Endothelial cell (in vitro differentiated cells): ENCODE data around the gene YEATS4. TPM values are rescaled to one million over a fixed set of nuclear protein-coding genes. Genes with fewer than 3 reads are reported as not detected.

ENCODE experiments used
- DNase-seq: peaks from one replicate; pipeline ENCODE4 v3.0.0; 2021; ENCODE audit warnings: low spot score
- H3K27ac Mint-ChIP-seq: one replicate; pipeline ENCODE4 v1.8.0; 2021; ENCODE audit warnings: mixed read lengths, inconsistent platforms; ENCODE audit not compliant: unreplicated experiment
- H3K27me3 Mint-ChIP-seq: one replicate; pipeline ENCODE4 v1.8.0; 2021; ENCODE audit warnings: mild to moderate bottlenecking, moderate library complexity, mixed read lengths, inconsistent platforms; ENCODE audit not compliant: unreplicated experiment
- H3K36me3 Mint-ChIP-seq: one replicate; pipeline ENCODE4 v1.8.0; 2021; ENCODE audit warnings: mild to moderate bottlenecking, low read depth, mixed read lengths, inconsistent platforms; ENCODE audit not compliant: unreplicated experiment
- H3K4me1 Mint-ChIP-seq: one replicate; pipeline ENCODE4 v1.8.0; 2021; ENCODE audit warnings: mild to moderate bottlenecking, mixed read lengths, inconsistent platforms; ENCODE audit not compliant: unreplicated experiment
- H3K4me3 Mint-ChIP-seq: one replicate; pipeline ENCODE4 v1.8.0; 2021; ENCODE audit warnings: mild to moderate bottlenecking, mixed read lengths, inconsistent platforms; ENCODE audit not compliant: unreplicated experiment
- H3K9me3 Mint-ChIP-seq: one replicate; pipeline ENCODE4 v1.8.0; 2021; ENCODE audit warnings: mixed read lengths, inconsistent platforms; ENCODE audit not compliant: unreplicated experiment
- CTCF ChIP-seq: fragments of 200-600 bp; sonication (generic); IDR thresholded peaks from one replicate; pipeline ENCODE4 v1.5.0; 2021; ENCODE audit warnings: antibody characterized with exemption; ENCODE audit not compliant: unreplicated experiment
- total RNA-seq: library from RNA; stranded (reverse); fragmentation: NEBNext Ultra II Directional; extraction: Animal tissue kit (Norgen Biotek cat#: 25700); gene quantifications from one replicate; pipeline ENCODE4 v1.2.1, GENCODE V29; 2021; ENCODE audit not compliant: unreplicated experiment

YEATS4 gene
- total RNA-seq, 1 donor from 2014 or later, result 16.8 TPM

DNA sequence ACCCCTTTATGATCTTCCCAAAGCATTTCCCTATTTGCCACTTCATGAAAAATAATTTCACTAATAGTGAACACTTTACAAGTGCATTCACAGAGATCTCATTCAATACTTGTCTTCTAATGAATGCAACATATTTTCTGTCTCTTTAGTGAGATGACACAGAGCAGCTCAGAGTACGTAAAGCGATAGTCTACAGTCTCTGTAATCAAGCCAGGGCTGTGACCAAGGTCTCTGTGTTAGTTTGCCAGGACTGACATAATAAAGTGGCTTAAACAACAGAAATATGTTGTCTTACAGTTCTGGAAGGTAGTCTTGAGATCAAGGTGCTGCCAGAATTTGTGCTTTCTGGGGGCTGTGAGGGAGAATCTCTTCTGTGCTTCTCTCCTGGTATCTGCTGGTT, 77.5 kb downstream of the YEATS4 start:
- Mint-ChIP-seq H3K36me3 (no peaks in the 10 kb centered on the region), H3K4me1 (no peaks in the 10 kb centered on the region), H3K9me3 (no peaks in the 10 kb centered on the region), H3K27me3 (peaks cover 4% of the 10 kb centered on the region), H3K4me3 (no peak overlapping the region), H3K27ac (no peak overlapping the region)
- TF ChIP-seq CTCF, result no peak
- DNase-seq, result no peak

DNA sequence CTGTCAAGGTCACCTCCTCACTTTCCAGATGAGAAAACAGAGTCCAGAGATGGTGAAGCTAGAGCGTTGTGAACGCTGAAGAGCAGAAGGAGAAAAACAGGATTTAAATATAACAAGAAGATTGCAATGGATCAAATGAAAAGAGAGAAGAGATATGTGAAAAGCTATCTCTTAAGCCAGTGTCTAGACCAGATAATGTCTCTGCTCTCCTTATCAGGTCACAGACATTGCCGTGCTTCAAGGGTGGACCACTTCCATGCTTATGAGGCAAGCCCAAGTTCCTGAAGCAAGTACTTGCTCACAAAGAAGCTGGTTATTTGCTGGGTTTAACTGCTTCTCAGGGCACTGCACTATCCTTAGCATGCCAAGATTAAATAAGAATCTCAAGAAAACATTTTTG, 79.0 kb downstream of the YEATS4 start:
- no peaks in the 10 kb centered on the region for H3K4me1 Mint-ChIP-seq
- H3K9me3 Mint-ChIP-seq, result no peaks in the 10 kb centered on the region
- H3K27me3 Mint-ChIP-seq, result peaks cover 7% of the 10 kb centered on the region
- no peak for DNase-seq
- no peak overlapping the region for H3K27ac Mint-ChIP-seq
- H3K4me3 Mint-ChIP-seq, result no peak overlapping the region
- TF ChIP-seq CTCF, result no peak
- no peaks in the 10 kb centered on the region for H3K36me3 Mint-ChIP-seq

DNA sequence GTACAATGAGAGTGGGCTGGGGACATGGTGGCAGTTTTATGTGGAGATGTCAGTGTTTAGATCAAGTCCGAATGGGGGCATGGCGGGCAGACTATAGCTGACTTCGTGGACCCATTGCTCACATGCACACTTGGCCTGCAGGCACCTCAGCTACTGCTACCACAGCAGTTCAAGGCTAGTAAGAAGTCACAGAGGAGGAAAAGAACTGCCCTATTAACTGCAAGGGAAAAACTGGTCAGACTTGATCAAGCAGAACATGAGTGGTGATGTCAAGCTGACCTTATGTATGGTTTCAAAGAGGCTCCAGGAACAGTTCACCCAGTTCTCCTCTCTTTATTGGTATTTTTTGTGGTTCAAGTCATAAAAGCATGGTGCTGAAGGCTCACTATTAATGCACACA, 80.5 kb downstream of the YEATS4 start:
- Mint-ChIP-seq H3K27ac (no peak overlapping the region), H3K27me3 (peaks cover 5% of the 10 kb centered on the region), H3K9me3 (no peaks in the 10 kb centered on the region), H3K4me1 (no peaks in the 10 kb centered on the region), H3K4me3 (no peak overlapping the region), H3K36me3 (no peaks in the 10 kb centered on the region)
- no peak for TF ChIP-seq CTCF
- no peak for DNase-seq

Other genes with a start within 250 kb of the YEATS4 start
- 90.8 TPM for gene CPSF6, start 120.2 kb upstream of the YEATS4 start, total RNA-seq
- 3.6 TPM for gene LYZ, start 11.4 kb upstream of the YEATS4 start, total RNA-seq
- gene FRS2, start 110.6 kb downstream of the YEATS4 start, total RNA-seq, result 22.9 TPM
- 153 TPM for gene CCT2, start 225.7 kb downstream of the YEATS4 start, total RNA-seq